GM12891 (cell line): Measurements from ENCODE around the gene FUBP3.

Experiments
- POLR2A ChIP-seq: IDR thresholded peaks from 2 replicates; pipeline ENCODE4 v1.6.1; 2011; ENCODE audit warnings: low read depth, low read length, control low read depth
- POLR2AphosphoS5 ChIP-seq: IDR thresholded peaks from 2 replicates; pipeline ENCODE4 v1.6.1; 2011; ENCODE audit warnings: low read depth, low read length, control low read depth
- SPI1 ChIP-seq: IDR thresholded peaks from 2 replicates; pipeline ENCODE4 v1.6.1; 2011; ENCODE audit warnings: low read depth, low read length, control low read depth

GRCh38 chr9:130642926-130643325, 63.5 kb downstream of the FUBP3 start:
- TF ChIP-seq POLR2A = no peak
- no peak for TF ChIP-seq POLR2AphosphoS5
- no peak for TF ChIP-seq SPI1
